GM21447 (cell line): ENCODE measurements around the gene MS4A10.

Experiments used
- ATAC-seq: cut with Tn5 transposase; IDR thresholded peaks from one replicate; pipeline ENCODE4 v1.9.1; 2021; ENCODE audit not compliant: unreplicated experiment

Gene MS4A10

GRCh38 chr11:60847281-60847680 lies 62.1 kb downstream of the MS4A10 start:
- ATAC-seq: no peak

DNA sequence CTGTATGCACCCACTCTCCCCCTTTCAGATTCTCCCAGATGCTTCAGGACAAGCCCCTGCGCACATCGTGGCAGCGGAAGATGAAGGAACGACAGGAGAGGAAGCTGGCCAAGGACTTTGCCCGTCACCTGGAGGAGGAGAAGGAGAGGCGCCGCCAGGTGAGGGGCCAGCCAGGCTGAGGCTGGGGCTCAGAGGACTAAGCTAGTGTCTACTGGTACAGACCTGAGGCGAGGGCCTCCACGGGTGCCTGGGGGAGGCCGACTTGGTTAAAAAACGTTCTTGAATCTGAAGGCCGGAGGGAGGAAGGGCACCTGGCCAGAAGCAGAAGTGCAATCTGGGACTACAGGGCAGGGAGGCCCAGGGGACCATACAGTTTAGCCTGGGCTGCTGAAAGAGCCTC lies 62.8 kb downstream of the MS4A10 start:
- no peak for ATAC-seq

GRCh38 chr11:60848714-60849151 lies 63.6 kb downstream of the MS4A10 start:
- no peak for ATAC-seq

DNA sequence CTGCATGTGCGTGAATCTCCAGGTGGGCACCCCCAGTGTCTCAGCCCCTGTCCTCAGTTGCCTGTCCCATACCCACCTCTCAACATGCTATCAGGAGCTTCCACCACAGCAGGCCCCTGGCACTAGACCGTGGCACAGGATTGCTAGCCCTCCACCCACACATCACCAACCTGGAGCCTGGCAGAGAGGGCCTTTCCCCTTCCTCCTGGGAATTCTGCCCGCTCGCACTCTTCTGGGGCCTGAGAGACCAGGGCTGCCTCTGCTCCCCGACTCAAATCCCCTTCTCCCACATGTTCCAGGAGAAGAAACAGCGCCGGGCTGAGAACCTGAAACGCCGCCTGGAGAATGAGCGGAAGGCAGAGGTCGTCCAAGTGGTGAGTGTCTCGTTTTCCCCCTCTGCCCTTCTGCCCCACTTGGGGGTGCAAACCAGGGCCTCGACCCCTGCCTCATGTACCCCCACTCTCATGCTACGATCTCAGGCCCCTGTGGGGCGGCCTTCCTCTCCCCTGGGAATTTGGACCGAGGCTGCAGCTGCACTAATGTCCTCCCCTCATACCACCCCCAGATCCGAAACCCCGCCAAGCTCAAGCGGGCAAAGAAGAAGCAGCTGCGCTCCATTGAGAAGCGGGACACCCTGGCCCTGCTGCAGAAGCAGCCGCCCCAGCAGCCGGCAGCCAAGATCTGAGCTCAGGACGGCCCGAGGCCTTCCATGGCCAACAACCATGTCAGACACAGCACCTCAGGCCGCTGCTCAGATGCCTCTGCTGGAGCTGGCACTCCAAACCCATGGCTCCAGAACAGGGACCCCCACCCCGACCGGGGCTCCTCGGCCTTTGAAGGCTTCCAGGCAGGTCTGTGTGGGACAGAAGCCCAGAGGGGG lies 64.7 kb downstream of the MS4A10 start:
- ATAC-seq: no peak
